HepG2 (cell line): Measurements from ENCODE around the gene FAM53B. TPM values are rescaled to one million over a fixed set of nuclear protein-coding genes. Genes with fewer than 3 reads are reported as not detected.

Source experiments
- AKAP8 ChIP-seq: sonication (generic); formaldehyde crosslinking; IDR thresholded peaks from 2 replicates; pipeline ENCODE4 v1.5.1; 2020; ENCODE audit warnings: mild to moderate bottlenecking, missing genetic modification reagents
- ARNT ChIP-seq: fragments of 450-650 bp; IDR thresholded peaks from 2 replicates; pipeline ENCODE4 v1.6.1; 2017
- ARNTL ChIP-seq: sonication (generic); formaldehyde crosslinking; IDR thresholded peaks from 2 replicates; pipeline ENCODE4 v1.4.0; 2020; ENCODE audit warnings: mild to moderate bottlenecking, missing genetic modification reagents
- ATF7 ChIP-seq, 2 experiments: fragments of 450-650 bp in 1 of 2; sonication (generic) in 1 of 2; formaldehyde crosslinking in 1 of 2; IDR thresholded peaks; 2 replicates each; pipeline versions ENCODE4 v1.4.0 to v1.6.1; 2016 to 2020; ENCODE audit warnings: antibody characterized with exemption in 1 of 2, mild to moderate bottlenecking in 1 of 2, missing genetic modification reagents in 1 of 2
- BRF2 ChIP-seq: sonication (generic); formaldehyde crosslinking; IDR thresholded peaks from 2 replicates; pipeline ENCODE4 v1.8.1; 2022; ENCODE audit warnings: mild to moderate bottlenecking, missing genetic modification reagents
- CC2D1A ChIP-seq: sonication (generic); formaldehyde crosslinking; IDR thresholded peaks from 2 replicates; pipeline ENCODE4 v1.8.1; 2023; ENCODE audit warnings: mild to moderate bottlenecking, missing genetic modification reagents
- CSRNP2 ChIP-seq: sonication (generic); formaldehyde crosslinking; conservative IDR thresholded peaks from 2 replicates; pipeline ENCODE4 v1.8.0; 2022; ENCODE audit warnings: low read depth, missing genetic modification reagents
- MBNL3 ChIP-seq: fragments of 250-450 bp; sonication (Bioruptor Pico); conservative IDR thresholded peaks from 2 replicates; pipeline ENCODE4 v1.8.0; 2022; ENCODE audit warnings: mild to moderate bottlenecking, inconsistent platforms
- NFATC3 ChIP-seq: sonication (generic); formaldehyde crosslinking; IDR thresholded peaks from 2 replicates; pipeline ENCODE4 v1.5.1; 2020; ENCODE audit warnings: mild to moderate bottlenecking, missing genetic modification reagents
- NFE2L2 ChIP-seq: fragments of 150-350 bp; IDR thresholded peaks from 2 replicates; pipeline ENCODE4 v1.6.1; 2014; ENCODE audit warnings: low read length
- NRL ChIP-seq: sonication (generic); formaldehyde crosslinking; IDR thresholded peaks from 2 replicates; pipeline ENCODE4 v1.5.0; 2020; ENCODE audit warnings: missing genetic modification reagents, mild to moderate bottlenecking, moderate library complexity, borderline replicate concordance
- TRAFD1 ChIP-seq: sonication (generic); formaldehyde crosslinking; IDR thresholded peaks from 2 replicates; pipeline ENCODE4 v1.5.1; 2020; ENCODE audit warnings: missing genetic modification reagents, mild to moderate bottlenecking, borderline replicate concordance
- ZBTB25 ChIP-seq: IDR thresholded peaks from 2 replicates; pipeline ENCODE4 v1.6.1; 2018; ENCODE audit warnings: missing genetic modification reagents
- ZBTB42 ChIP-seq: sonication (generic); formaldehyde crosslinking; IDR thresholded peaks from 2 replicates; pipeline ENCODE4 v1.5.0; 2020; ENCODE audit warnings: mild to moderate bottlenecking, missing genetic modification reagents
- ZNF552 ChIP-seq: sonication (generic); formaldehyde crosslinking; IDR thresholded peaks from 2 replicates; pipeline ENCODE4 v1.9.0; 2022; ENCODE audit warnings: missing genetic modification reagents, mild to moderate bottlenecking, borderline replicate concordance
- ZNF564 ChIP-seq: sonication (generic); formaldehyde crosslinking; IDR thresholded peaks from 2 replicates; pipeline ENCODE4 v1.8.1; 2023; ENCODE audit warnings: mild to moderate bottlenecking, missing genetic modification reagents
- ZNF713 ChIP-seq: sonication (generic); formaldehyde crosslinking; IDR thresholded peaks from 2 replicates; pipeline ENCODE4 v1.4.0; 2020; ENCODE audit warnings: mild to moderate bottlenecking, missing genetic modification reagents
- ZNF850 ChIP-seq: sonication (generic); formaldehyde crosslinking; conservative IDR thresholded peaks from 2 replicates; pipeline ENCODE4 v1.9.0; 2021; ENCODE audit warnings: mild to moderate bottlenecking, missing genetic modification reagents
- ZNF878 ChIP-seq: sonication (generic); formaldehyde crosslinking; IDR thresholded peaks from 2 replicates; pipeline ENCODE4 v1.8.1; 2023; ENCODE audit warnings: mild to moderate bottlenecking, missing genetic modification reagents, moderate library complexity
- ZNF879 ChIP-seq: sonication (generic); formaldehyde crosslinking; IDR thresholded peaks from 2 replicates; pipeline ENCODE4 v1.8.1; 2023; ENCODE audit warnings: missing genetic modification reagents
- polyA plus RNA-seq, 8 experiments: library from polyadenylated mRNA; depleted of rRNA in 3 of 8; stranded (reverse) in 7 of 8; unstranded in 1 of 8; fragments of >200 nt; fragmentation: Illumina TruSeq in 4 of 8; extraction: Trizol in 4 of 8; gene quantifications; 2 replicates each; pipeline versions ENCODE4 v1.2.1 to v1.2.3, GENCODE V29; 2011 to 2016; ENCODE audit warnings: low read depth in 4 of 8, missing spikeins in 1 of 8, mixed read lengths in 1 of 8; ENCODE audit not compliant: insufficient read depth in 1 of 8
- total RNA-seq, 5 experiments: library from RNA; depleted of rRNA; stranded (reverse); fragments of >200 nt; fragmentation: Illumina TruSeq; extraction: Trizol; gene quantifications; 2 replicates each; pipeline ENCODE4 v1.2.3, GENCODE V29; 2016; ENCODE audit warnings: low read depth in 1 of 5
- TF ChIP-seq, protein P1 (sequence below): sonication (generic); formaldehyde crosslinking; IDR thresholded peaks from 2 replicates; pipeline ENCODE4 v1.8.0; 2023; ENCODE audit warnings: mild to moderate bottlenecking, missing genetic modification reagents

The FAM53B gene
- total and polyA plus RNA-seq, 2 of the 13 experiments (the other 11 are each of a cell fraction or from before 2014, with no cell fraction given) = 6.4 to 19.3 TPM

GRCh38 chr10:124708246-124708779, 35.9 kb downstream of the FAM53B start (continued):
- no peak for TF ChIP-seq CC2D1A (CRISPR knock-in tag)
- TF ChIP-seq NRL (CRISPR knock-in tag) = no peak
- TF ChIP-seq TRAFD1 (CRISPR knock-in tag) = no peak
- TF ChIP-seq NFE2L2 = no peak
- TF ChIP-seq ZNF850 (CRISPR knock-in tag) = no peak
- TF ChIP-seq ZNF879 (CRISPR knock-in tag) = no peak
- no peak for TF ChIP-seq NFATC3
- TF ChIP-seq ZBTB25 (CRISPR knock-in tag) = no peak
- no peak for TF ChIP-seq ZBTB42 (CRISPR knock-in tag)
- TF ChIP-seq MBNL3 (CRISPR knock-in tag) = no peak
- TF ChIP-seq, protein P1, sequence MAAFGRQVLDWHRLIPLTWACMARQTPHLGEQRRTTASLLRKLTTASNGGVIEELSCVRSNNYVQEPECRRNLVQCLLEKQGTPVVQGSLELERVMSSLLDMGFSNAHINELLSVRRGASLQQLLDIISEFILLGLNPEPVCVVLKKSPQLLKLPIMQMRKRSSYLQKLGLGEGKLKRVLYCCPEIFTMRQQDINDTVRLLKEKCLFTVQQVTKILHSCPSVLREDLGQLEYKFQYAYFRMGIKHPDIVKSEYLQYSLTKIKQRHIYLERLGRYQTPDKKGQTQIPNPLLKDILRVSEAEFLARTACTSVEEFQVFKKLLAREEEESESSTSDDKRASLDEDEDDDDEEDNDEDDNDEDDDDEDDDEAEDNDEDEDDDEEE (CRISPR knock-in tag) = no peak
- TF ChIP-seq ARNTL (CRISPR knock-in tag) = no peak
- no peak for TF ChIP-seq ZNF878
- TF ChIP-seq ZNF552 = no peak
- no peak for TF ChIP-seq ATF7 (IDR thresholded peaks at IDR 0.05)
- TF ChIP-seq ATF7 (CRISPR knock-in tag; IDR thresholded peaks at IDR 0.05) = no peak
- no peak for TF ChIP-seq ARNT
- TF ChIP-seq ZNF564 (CRISPR knock-in tag) = no peak
- TF ChIP-seq CSRNP2 (CRISPR knock-in tag) = no peak
- TF ChIP-seq ZNF713 (CRISPR knock-in tag) = no peak
- no peak for TF ChIP-seq BRF2 (CRISPR knock-in tag)
- no peak for TF ChIP-seq AKAP8
